Measurements from ENCODE around the gene GATA2. TPM values are rescaled to one million over a fixed set of nuclear protein-coding genes. Genes with fewer than 3 reads are reported as not detected.

The GATA2 gene
- total RNA-seq, 1 donor from 2014 or later = 4.3 TPM

GRCh38 chr3:128473737-128474136, 19.3 kb downstream of the GATA2 start:
- no peak for DNase-seq (ENCODE audit: low read depth)

GRCh38 chr3:128473180-128473519, 19.9 kb downstream of the GATA2 start:
- no peak for DNase-seq (ENCODE audit: low read depth)

- DNase-seq (ENCODE audit: low read depth) = no peak
Observed at GRCh38 chr3:128472449-128473179, 20.4 kb downstream of the GATA2 start.

GRCh38 chr3:128471720-128472119, 21.3 kb downstream of the GATA2 start:
- no peak for DNase-seq (ENCODE audit: low read depth)

- DNase-seq (ENCODE audit: low read depth) = no peak
Observed at GRCh38 chr3:128471110-128471509, 21.9 kb downstream of the GATA2 start.

- no peak for DNase-seq (ENCODE audit: low read depth)
Observed at GRCh38 chr3:128470134-128470899, 22.7 kb downstream of the GATA2 start.

- no peak for DNase-seq (ENCODE audit: low read depth)
Observed at GRCh38 chr3:128469556-128469955, 23.4 kb downstream of the GATA2 start.

- DNase-seq (ENCODE audit: low read depth) = no peak
Observed at GRCh38 chr3:128468791-128469527, 24.0 kb downstream of the GATA2 start.

- no peak for DNase-seq (ENCODE audit: low read depth)
Observed at GRCh38 chr3:128468285-128468790, 24.7 kb downstream of the GATA2 start.

- DNase-seq (ENCODE audit: low read depth) = no peak
Observed at GRCh38 chr3:128466840-128467541, 26.0 kb downstream of the GATA2 start, which contains the start of gene DNAJB8. DNAJB8 (minus strand) TSS chr3:128466890; CDS start chr3:128463245, 3,645 bp downstream.

GRCh38 chr3:128464702-128465101, 28.3 kb downstream of the GATA2 start:
- DNase-seq (ENCODE audit: low read depth) = no peak

GRCh38 chr3:128464188-128464587, 28.8 kb downstream of the GATA2 start:
- no peak for DNase-seq (ENCODE audit: low read depth)

- no peak for DNase-seq (ENCODE audit: low read depth)
Observed at GRCh38 chr3:128463771-128464170, 29.2 kb downstream of the GATA2 start.

- DNase-seq (ENCODE audit: low read depth) = no peak
Observed at GRCh38 chr3:128463354-128463753, 29.6 kb downstream of the GATA2 start.

GRCh38 chr3:128462931-128463330, 30.1 kb downstream of the GATA2 start:
- no peak for DNase-seq (ENCODE audit: low read depth)

GRCh38 chr3:128462341-128462910, 30.6 kb downstream of the GATA2 start:
- no peak for DNase-seq (ENCODE audit: low read depth)

- no peak for DNase-seq (ENCODE audit: low read depth)
Observed at GRCh38 chr3:128461731-128462130, 31.3 kb downstream of the GATA2 start.

- no peak for DNase-seq (ENCODE audit: low read depth)
Observed at GRCh38 chr3:128459461-128459820, 33.6 kb downstream of the GATA2 start.

GRCh38 chr3:128458746-128459460, 34.1 kb downstream of the GATA2 start:
- DNase-seq (ENCODE audit: low read depth) = no peak

- no peak for DNase-seq (ENCODE audit: low read depth)
Observed at GRCh38 chr3:128457937-128458336, 35.1 kb downstream of the GATA2 start.
